ENCODE data around the gene CST3. TPM values are rescaled to one million over a fixed set of nuclear protein-coding genes. Genes with fewer than 3 reads are reported as not detected.

Gene CST3
- total RNA-seq, 1 donor = 229 TPM

GRCh38 chr20:23669866-23670265 is 32.1 kb upstream of the CST3 start:
- H2AFZ ChIP-seq (ENCODE audit: low read length) = no peak overlapping the region
- no peak overlapping the region for H3K27ac ChIP-seq (ENCODE audit: low read depth, low read length)
- H4K20me1 ChIP-seq (ENCODE audit: insufficient read depth, low read length) = no peaks in the 10 kb centered on the region
- H3K4me2 ChIP-seq (ENCODE audit: insufficient read depth, low read length) = no peak overlapping the region
- H3K27me3 ChIP-seq (ENCODE audit: insufficient read depth, low read length) = peaks cover 3% of the 10 kb centered on the region
- H3K4me1 ChIP-seq (ENCODE audit: insufficient read depth, low read length) = no peaks in the 10 kb centered on the region
- no peaks in the 10 kb centered on the region for H3K9me3 ChIP-seq (ENCODE audit: low read depth, low read length)
- no peaks in the 10 kb centered on the region for H3K36me3 ChIP-seq (ENCODE audit: insufficient read depth, low read length)
- TF ChIP-seq, protein P1, sequence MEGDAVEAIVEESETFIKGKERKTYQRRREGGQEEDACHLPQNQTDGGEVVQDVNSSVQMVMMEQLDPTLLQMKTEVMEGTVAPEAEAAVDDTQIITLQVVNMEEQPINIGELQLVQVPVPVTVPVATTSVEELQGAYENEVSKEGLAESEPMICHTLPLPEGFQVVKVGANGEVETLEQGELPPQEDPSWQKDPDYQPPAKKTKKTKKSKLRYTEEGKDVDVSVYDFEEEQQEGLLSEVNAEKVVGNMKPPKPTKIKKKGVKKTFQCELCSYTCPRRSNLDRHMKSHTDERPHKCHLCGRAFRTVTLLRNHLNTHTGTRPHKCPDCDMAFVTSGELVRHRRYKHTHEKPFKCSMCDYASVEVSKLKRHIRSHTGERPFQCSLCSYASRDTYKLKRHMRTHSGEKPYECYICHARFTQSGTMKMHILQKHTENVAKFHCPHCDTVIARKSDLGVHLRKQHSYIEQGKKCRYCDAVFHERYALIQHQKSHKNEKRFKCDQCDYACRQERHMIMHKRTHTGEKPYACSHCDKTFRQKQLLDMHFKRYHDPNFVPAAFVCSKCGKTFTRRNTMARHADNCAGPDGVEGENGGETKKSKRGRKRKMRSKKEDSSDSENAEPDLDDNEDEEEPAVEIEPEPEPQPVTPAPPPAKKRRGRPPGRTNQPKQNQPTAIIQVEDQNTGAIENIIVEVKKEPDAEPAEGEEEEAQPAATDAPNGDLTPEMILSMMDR (IDR thresholded peaks at IDR 0.05; ENCODE audit: extremely low read depth, low read depth, low read length) = no peak
- no peak overlapping the region for H3K4me3 ChIP-seq (ENCODE audit: insufficient read depth, low read length)
- no peak for DNase-seq (ENCODE audit: insufficient read length, low spot score, missing footprints)
- H3K79me2 ChIP-seq (ENCODE audit: insufficient read depth, low read length) = no peaks in the 10 kb centered on the region

- H3K36me3 ChIP-seq (ENCODE audit: insufficient read depth, low read length) = no peaks in the 10 kb centered on the region
- H3K4me3 ChIP-seq (ENCODE audit: insufficient read depth, low read length) = no peak overlapping the region
These were observed 31.6 kb upstream of the CST3 start for GRCh38 chr20:23669327-23669726.

DNA sequence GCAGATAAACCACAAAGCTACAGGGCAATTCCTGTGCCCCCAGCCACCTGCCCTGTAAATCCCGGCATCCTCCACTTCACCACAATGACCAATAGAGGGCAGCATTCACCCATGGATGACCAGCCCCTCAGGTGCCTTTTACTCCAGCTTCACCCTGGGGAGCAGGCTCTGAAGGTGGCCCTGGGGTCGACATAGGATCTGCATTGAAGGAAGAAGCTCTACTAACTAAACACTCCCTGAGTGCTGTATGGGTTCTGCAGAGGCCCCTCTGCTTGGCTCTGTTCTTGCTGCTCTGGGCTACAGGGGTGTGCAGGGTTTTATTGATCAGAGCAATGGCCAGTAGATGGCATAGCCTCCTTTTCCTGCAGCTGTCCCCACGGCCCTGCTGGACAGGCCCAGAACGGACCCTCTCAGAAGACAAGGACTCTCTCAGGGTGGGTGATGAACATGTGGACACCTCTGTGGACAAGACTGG is 30.8 kb upstream of the CST3 start:
- no peak overlapping the region for H3K4me2 ChIP-seq (ENCODE audit: insufficient read depth, low read length)
- peak; percentile 43 for DNase-seq (ENCODE audit: insufficient read length, low spot score, missing footprints)
- H3K27me3 ChIP-seq (ENCODE audit: insufficient read depth, low read length) = peaks cover 4% of the 10 kb centered on the region
- no peaks in the 10 kb centered on the region for H3K36me3 ChIP-seq (ENCODE audit: insufficient read depth, low read length)
- H3K79me2 ChIP-seq (ENCODE audit: insufficient read depth, low read length) = no peaks in the 10 kb centered on the region
- no peaks in the 10 kb centered on the region for H3K4me1 ChIP-seq (ENCODE audit: insufficient read depth, low read length)
- no peaks in the 10 kb centered on the region for H3K9me3 ChIP-seq (ENCODE audit: low read depth, low read length)
- no peak overlapping the region for H3K4me3 ChIP-seq (ENCODE audit: insufficient read depth, low read length)
- TF ChIP-seq, protein P1 (IDR thresholded peaks at IDR 0.05; ENCODE audit: extremely low read depth, low read depth, low read length) = peak; percentile 85
- no peak overlapping the region for H3K27ac ChIP-seq (ENCODE audit: low read depth, low read length)
- H2AFZ ChIP-seq (ENCODE audit: low read length) = no peak overlapping the region
- H4K20me1 ChIP-seq (ENCODE audit: insufficient read depth, low read length) = no peaks in the 10 kb centered on the region

More at GRCh38 chr20:23669327-23669726, 31.6 kb upstream of the CST3 start:
- H3K9me3 ChIP-seq (ENCODE audit: low read depth, low read length) = no peaks in the 10 kb centered on the region
- TF ChIP-seq, protein P1 (IDR thresholded peaks at IDR 0.05; ENCODE audit: extremely low read depth, low read depth, low read length) = no peak
- no peaks in the 10 kb centered on the region for H3K79me2 ChIP-seq (ENCODE audit: insufficient read depth, low read length)
- peaks cover 4% of the 10 kb centered on the region for H3K27me3 ChIP-seq (ENCODE audit: insufficient read depth, low read length)
- no peak overlapping the region for H2AFZ ChIP-seq (ENCODE audit: low read length)
- H3K4me2 ChIP-seq (ENCODE audit: insufficient read depth, low read length) = no peak overlapping the region
- no peaks in the 10 kb centered on the region for H3K4me1 ChIP-seq (ENCODE audit: insufficient read depth, low read length)
- no peak for DNase-seq (ENCODE audit: insufficient read length, low spot score, missing footprints)
- H3K27ac ChIP-seq (ENCODE audit: low read depth, low read length) = no peak overlapping the region
- no peaks in the 10 kb centered on the region for H4K20me1 ChIP-seq (ENCODE audit: insufficient read depth, low read length)

GRCh38 chr20:23667666-23668065 is 29.9 kb upstream of the CST3 start:
- Histone ChIP-seq H3K79me2 (ENCODE audit: insufficient read depth, low read length) (no peaks in the 10 kb centered on the region), H3K4me2 (ENCODE audit: insufficient read depth, low read length) (no peak overlapping the region), H3K4me1 (ENCODE audit: insufficient read depth, low read length) (no peaks in the 10 kb centered on the region), H3K27me3 (ENCODE audit: insufficient read depth, low read length) (peaks cover 4% of the 10 kb centered on the region), H4K20me1 (ENCODE audit: insufficient read depth, low read length) (no peaks in the 10 kb centered on the region), H3K9me3 (ENCODE audit: low read depth, low read length) (no peaks in the 10 kb centered on the region), H2AFZ (ENCODE audit: low read length) (no peak overlapping the region), H3K36me3 (ENCODE audit: insufficient read depth, low read length) (no peaks in the 10 kb centered on the region), H3K27ac (ENCODE audit: low read depth, low read length) (no peak overlapping the region), H3K4me3 (ENCODE audit: insufficient read depth, low read length) (no peak overlapping the region)
- no peak for DNase-seq (ENCODE audit: insufficient read length, low spot score, missing footprints)
- TF ChIP-seq, protein P1 (IDR thresholded peaks at IDR 0.05; ENCODE audit: extremely low read depth, low read depth, low read length) = no peak
